Coronary artery (tissue), 2 donors: Measurements from ENCODE around the gene FCRL3.

Experiments used
- DNase-seq: peaks from one replicate; pipeline ENCODE4 v3.0.0-alpha.2; 2017; ENCODE audit warnings: low spot score
- H3K27ac ChIP-seq, 2 donors: fragments of 200-600 bp; sonication (generic); one replicate each; pipeline ENCODE4 v1.5.1; 2016 to 2019
- H3K4me3 ChIP-seq: fragments of 200-600 bp; sonication (generic); 2 replicates; pipeline ENCODE4 v1.5.1; 2016; ENCODE audit warnings: mild to moderate bottlenecking, moderate library complexity
- TF ChIP-seq, protein P1 (sequence below): fragments of 200-600 bp; sonication (generic); IDR thresholded peaks from one replicate; pipeline ENCODE4 v1.5.1; 2019; ENCODE audit warnings: antibody characterized with exemption

FCRL3 gene

DNA sequence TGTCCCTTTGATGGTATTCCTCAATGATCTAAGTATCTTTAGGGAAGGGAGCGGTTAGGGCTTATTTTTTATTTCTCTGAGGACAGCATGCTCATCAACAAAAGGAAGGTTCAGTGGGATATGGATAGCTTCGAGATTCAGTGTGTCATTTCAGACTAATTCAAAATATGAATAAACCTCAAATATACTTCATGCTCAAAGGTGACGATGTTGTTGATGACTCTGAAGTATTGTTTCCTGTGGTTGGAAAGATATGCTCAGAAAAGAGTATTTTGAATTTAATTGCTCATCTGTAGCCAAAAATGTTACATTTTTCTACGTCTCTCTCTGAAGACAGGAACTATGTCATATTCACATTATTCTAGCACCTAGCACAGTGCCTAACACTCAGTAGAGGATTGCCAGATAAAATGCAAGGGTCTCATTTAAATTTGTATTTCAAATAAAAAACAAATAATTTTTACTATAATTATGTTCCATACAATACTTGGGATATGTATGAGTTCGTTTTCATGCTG is 1.8 kb upstream of the FCRL3 start:
- Histone ChIP-seq H3K27ac (no peak overlapping the region), H3K4me3 (no peak overlapping the region)
- TF ChIP-seq, protein P1, sequence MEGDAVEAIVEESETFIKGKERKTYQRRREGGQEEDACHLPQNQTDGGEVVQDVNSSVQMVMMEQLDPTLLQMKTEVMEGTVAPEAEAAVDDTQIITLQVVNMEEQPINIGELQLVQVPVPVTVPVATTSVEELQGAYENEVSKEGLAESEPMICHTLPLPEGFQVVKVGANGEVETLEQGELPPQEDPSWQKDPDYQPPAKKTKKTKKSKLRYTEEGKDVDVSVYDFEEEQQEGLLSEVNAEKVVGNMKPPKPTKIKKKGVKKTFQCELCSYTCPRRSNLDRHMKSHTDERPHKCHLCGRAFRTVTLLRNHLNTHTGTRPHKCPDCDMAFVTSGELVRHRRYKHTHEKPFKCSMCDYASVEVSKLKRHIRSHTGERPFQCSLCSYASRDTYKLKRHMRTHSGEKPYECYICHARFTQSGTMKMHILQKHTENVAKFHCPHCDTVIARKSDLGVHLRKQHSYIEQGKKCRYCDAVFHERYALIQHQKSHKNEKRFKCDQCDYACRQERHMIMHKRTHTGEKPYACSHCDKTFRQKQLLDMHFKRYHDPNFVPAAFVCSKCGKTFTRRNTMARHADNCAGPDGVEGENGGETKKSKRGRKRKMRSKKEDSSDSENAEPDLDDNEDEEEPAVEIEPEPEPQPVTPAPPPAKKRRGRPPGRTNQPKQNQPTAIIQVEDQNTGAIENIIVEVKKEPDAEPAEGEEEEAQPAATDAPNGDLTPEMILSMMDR: no peak
- no peak for DNase-seq

DNA sequence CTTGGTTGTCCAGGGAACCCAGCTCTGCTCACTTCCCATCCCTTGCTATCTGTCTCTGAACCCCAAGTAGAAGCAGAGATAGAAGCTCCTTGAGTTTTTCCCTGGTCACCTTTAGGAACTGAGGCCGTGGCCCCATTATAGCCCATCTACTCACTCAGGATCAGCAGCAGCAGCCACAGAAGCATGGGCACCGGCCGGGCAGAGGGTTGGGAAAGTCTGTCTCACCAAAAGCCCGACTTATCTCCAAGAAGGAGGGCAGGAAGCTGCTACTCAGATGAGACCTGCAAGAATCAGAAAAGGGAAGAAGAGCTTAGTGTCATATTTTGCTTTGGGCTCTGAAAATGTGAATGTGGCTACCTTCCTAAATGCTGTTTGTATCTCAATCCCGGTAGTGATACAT is 264 bp downstream of the FCRL3 start:
- H3K4me3 ChIP-seq: no peak overlapping the region
- H3K27ac ChIP-seq: no peak overlapping the region
- TF ChIP-seq, protein P1: no peak
- no peak for DNase-seq

DNA sequence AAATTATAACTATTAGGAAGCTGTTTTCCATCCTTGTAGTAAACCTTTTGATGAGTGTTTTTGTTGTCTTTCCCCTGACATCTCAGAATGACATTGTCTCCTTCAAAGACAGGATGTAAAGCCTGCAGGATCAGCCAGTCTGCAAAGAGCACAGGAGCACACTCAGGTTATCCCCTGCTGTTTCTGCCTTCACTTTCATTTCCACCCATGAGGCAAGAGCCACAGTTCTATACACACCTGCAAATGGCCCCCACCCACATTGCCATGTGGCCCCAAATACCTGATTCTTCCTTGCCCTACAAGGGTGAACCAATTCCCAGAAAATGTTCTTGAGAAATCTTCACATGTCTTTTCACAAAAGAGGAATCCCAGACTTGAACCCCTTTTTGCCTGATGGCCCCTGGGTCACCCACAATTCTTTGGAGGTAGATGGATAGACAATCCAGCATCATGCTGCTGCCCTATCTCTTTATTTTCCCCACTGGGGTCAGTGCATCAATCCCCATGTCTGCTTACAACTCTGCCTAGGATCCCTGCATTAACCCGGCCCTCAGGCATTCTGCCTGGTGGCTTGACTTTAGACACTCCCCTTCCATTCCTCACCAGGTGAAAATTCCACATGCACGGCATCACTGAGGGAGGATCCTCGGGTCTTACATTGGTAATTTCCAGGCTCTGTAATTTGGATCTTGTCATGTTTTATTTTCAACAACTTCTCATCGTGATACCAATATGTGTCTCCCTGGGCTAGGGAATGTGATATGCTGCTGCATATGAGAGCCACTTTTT is 2.6 kb downstream of the FCRL3 start:
- no peak overlapping the region for H3K4me3 ChIP-seq
- TF ChIP-seq, protein P1: no peak
- H3K27ac ChIP-seq: no peak overlapping the region
- no peak for DNase-seq

DNA sequence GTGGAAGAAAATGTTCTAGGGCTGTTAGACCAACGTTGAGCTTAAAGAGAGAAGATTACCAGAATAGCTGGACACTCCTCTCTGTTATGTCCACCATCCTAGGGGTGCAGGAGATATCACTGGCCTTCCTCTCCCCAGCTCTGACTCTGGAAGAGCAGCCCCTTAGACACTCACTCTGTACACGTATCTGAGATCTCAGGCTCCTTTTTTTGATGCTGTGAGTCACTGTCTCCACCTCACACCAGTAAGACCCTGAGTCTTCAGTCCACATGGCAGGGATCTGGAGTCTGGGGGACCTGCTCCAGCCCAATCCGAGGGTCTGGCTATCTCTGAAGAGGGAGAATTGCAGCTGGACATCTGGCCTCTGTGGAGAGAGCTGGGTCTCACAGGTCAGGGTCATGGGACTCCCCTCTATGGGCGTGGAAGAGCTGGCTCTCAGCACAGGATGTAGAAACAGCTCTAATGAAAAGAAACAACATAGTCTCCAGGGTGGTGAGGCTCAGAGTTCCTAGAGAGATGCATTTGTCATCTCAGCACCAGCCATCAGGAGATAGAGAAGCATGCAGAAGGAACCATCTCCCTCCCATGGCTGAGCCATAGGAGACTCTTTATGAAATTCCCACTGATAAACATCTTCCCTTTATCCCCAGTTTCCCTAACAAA is 3.5 kb downstream of the FCRL3 start:
- no peak for DNase-seq
- no peak overlapping the region for H3K4me3 ChIP-seq
- H3K27ac ChIP-seq: no peak overlapping the region
- TF ChIP-seq, protein P1: no peak

DNA sequence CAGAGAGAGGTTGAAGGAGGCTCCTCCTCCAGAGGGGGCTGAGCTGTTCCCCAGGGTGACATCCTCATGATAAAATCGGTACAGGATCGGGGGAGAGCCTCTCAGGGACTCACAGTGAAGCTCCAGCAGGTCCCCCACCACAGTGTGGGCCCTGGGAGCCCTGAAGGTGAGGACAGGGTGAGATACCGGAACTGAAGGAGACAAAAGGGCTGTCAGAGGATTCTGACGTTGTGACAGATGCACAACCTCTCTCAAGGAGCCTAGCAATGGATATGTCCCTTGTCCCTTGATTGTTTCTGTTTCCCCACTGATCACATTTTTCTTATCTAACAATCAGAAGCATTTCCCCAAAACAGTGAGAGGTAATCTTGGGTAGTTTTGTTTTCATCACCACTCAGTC is 5.2 kb downstream of the FCRL3 start:
- no peak for DNase-seq
- TF ChIP-seq, protein P1: no peak
- Histone ChIP-seq H3K4me3 (no peak overlapping the region), H3K27ac (no peak overlapping the region)

DNA sequence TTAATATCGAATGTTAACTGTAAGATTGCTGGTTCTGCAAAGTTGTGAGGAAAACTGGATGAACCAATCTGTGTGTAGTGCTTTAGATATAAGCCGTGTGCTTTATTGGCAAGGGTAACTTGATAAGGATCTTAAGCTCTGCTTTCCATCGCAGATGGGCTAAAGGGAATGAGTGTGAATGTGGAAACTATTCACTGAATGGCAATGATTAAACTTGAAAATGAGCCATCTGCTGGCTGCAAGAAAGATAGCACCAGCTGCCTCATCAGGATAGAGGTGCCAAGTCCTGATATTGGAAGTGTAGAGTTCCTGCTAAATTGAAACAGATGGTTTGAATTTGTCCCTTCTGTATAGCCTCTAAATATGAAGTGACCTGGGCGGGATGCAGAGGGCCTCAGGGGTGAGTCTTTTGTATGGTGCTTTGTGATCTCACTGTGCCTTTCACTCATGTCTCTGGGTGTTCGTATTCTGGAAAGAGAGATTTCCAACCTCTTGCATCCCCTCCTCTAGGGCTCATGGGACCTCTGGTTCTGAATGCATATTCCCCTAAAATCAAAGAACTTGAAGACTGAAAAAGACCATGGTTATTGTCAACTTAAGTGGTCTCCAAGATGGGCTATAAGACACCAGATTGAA is 9.2 kb downstream of the FCRL3 start:
- no peak overlapping the region for H3K27ac ChIP-seq
- no peak overlapping the region for H3K4me3 ChIP-seq
- TF ChIP-seq, protein P1: no peak
- no peak for DNase-seq
